A673 (cell line): Measurements from ENCODE around the gene TM4SF18. TPM values are rescaled to one million over a fixed set of nuclear protein-coding genes. Genes with fewer than 3 reads are reported as not detected.

Experiments
- BruUV-seq: library from RNA; stranded (reverse); fragments of 400-500 nt; replicated peaks from 2 replicates; lab custom pipeline; 2021; lab: Mats Ljungman, UMichigan
- CTCF ChIA-PET: fragments of 300-600 bp; sonication (Branson Sonifier 250); formaldehyde crosslinking; loops from one replicate; lab custom pipeline; 2022; ENCODE audit warnings: antibody characterized with exemption; lab: Charles Lee
- POLR2A ChIA-PET: fragments of 300-600 bp; sonication (Branson Sonifier 250); formaldehyde crosslinking; loops from one replicate; lab custom pipeline; 2022; ENCODE audit warnings: antibody characterized with exemption; ENCODE audit not compliant: low non-redundant PET; lab: Charles Lee
- DNase-seq: peaks from one replicate; pipeline ENCODE4 v3.0.0-alpha.2; 2015; ENCODE audit warnings: low spot score
- H3K27ac ChIP-seq: fragments of 200-600 bp; sonication (generic); 2 replicates; pipeline ENCODE4 v1.5.1; 2016; ENCODE audit warnings: mixed run types, low read depth, mild to moderate bottlenecking, mixed read lengths, antibody characterized with exemption, low read length; ENCODE audit not compliant: poor library complexity, severe bottlenecking
- H3K27me3 ChIP-seq: fragments of 200-600 bp; sonication (generic); replicated peaks from 2 replicates; pipeline ENCODE4 v1.6.1; 2017; ENCODE audit warnings: mixed run types, low read depth, mild to moderate bottlenecking, mixed read lengths, antibody characterized with exemption, low read length; ENCODE audit not compliant: insufficient read depth, poor library complexity
- H3K36me3 ChIP-seq: fragments of 200-600 bp; sonication (generic); 2 replicates; pipeline ENCODE4 v1.6.1; 2016; ENCODE audit warnings: mixed run types, mild to moderate bottlenecking, mixed read lengths, antibody characterized with exemption, low read length; ENCODE audit not compliant: insufficient read depth, poor library complexity, severe bottlenecking
- H3K4me1 ChIP-seq: fragments of 200-600 bp; sonication (generic); 2 replicates; pipeline ENCODE4 v1.6.1; 2017; ENCODE audit warnings: mixed run types, mild to moderate bottlenecking, mixed read lengths, antibody characterized with exemption, low read length; ENCODE audit not compliant: insufficient read depth, poor library complexity, severe bottlenecking
- H3K4me3 ChIP-seq: fragments of 200-600 bp; sonication (generic); 2 replicates; pipeline ENCODE4 v1.5.1; 2016; ENCODE audit warnings: low read depth, mixed run types, mild to moderate bottlenecking, mixed read lengths, low read length; ENCODE audit not compliant: poor library complexity, severe bottlenecking
- H3K9me3 ChIP-seq: fragments of 200-600 bp; sonication (generic); 2 replicates; pipeline ENCODE4 v1.6.1; 2016; ENCODE audit warnings: mixed run types, low read depth, mild to moderate bottlenecking, mixed read lengths, antibody characterized with exemption, low read length; ENCODE audit not compliant: poor library complexity, severe bottlenecking
- EZH2 ChIP-seq: fragments of 200-600 bp; sonication (generic); IDR thresholded peaks from 2 replicates; pipeline ENCODE4 v1.6.1; 2017; ENCODE audit warnings: borderline replicate concordance, low read depth, mild to moderate bottlenecking, mixed read lengths, antibody characterized with exemption, low read length; ENCODE audit not compliant: poor library complexity, severe bottlenecking
- intact Hi-C: fragments of 100-400 bp; cut with micrococcal nuclease; formaldehyde crosslinking; loops from one replicate; pipeline ENCODE4 v1.10.0; 2022; ENCODE audit not compliant: unreplicated experiment
- total RNA-seq: library from RNA; stranded (reverse); gene quantifications from 2 replicates; pipeline ENCODE4 v1.2.3, GENCODE V29; 2021
- TF ChIP-seq, protein P1 (sequence below): fragments of 300-800, 200-600 bp; sonication (generic); conservative IDR thresholded peaks from 2 replicates; pipeline ENCODE4 v1.5.1; 2017; ENCODE audit warnings: low read depth, mild to moderate bottlenecking, antibody characterized with exemption, low read length, moderate library complexity, mixed read lengths

The TM4SF18 gene
- total RNA-seq, 1 experiment from 2014 or later = 1.5 TPM

DNA sequence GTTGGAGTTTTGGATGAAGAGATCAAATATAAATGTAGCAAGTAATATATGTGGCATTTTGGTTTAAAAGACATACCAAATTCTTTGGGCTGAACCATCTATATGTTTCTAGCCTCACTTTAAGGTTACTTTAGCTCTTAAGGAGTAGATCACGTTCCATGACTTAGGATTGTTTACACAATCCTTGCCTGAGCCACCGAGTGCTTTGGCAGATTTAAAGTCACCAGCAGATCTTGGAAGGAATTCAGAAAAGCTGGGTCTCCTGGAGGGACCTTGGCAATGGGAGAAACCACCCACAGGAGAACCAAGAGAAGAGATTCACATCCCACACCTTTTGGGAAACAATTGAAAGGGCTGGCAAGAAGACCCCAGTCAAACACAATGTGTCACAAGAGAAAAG lies 54.5 kb downstream of the TM4SF18 start:
- Histone ChIP-seq H3K4me3 (no peak overlapping the region), H3K36me3 (no peaks in the 10 kb centered on the region), H3K9me3 (no peaks in the 10 kb centered on the region), H3K27ac (no peak overlapping the region), H3K27me3 (no peaks in the 10 kb centered on the region), H3K4me1 (no peaks in the 10 kb centered on the region)
- TF ChIP-seq, protein P1, sequence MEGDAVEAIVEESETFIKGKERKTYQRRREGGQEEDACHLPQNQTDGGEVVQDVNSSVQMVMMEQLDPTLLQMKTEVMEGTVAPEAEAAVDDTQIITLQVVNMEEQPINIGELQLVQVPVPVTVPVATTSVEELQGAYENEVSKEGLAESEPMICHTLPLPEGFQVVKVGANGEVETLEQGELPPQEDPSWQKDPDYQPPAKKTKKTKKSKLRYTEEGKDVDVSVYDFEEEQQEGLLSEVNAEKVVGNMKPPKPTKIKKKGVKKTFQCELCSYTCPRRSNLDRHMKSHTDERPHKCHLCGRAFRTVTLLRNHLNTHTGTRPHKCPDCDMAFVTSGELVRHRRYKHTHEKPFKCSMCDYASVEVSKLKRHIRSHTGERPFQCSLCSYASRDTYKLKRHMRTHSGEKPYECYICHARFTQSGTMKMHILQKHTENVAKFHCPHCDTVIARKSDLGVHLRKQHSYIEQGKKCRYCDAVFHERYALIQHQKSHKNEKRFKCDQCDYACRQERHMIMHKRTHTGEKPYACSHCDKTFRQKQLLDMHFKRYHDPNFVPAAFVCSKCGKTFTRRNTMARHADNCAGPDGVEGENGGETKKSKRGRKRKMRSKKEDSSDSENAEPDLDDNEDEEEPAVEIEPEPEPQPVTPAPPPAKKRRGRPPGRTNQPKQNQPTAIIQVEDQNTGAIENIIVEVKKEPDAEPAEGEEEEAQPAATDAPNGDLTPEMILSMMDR = no peak
- TF ChIP-seq EZH2 = no peak
- ChIA-PET CTCF (no interaction called here), POLR2A (no interaction called here)
- intact Hi-C loops = loop anchor here (10.0 kb wide), 1 partner anchor 206 kb away; no protein-coding TSS in a partner anchor
- BruUV-seq = no TSS peak
- no peak for DNase-seq

DNA sequence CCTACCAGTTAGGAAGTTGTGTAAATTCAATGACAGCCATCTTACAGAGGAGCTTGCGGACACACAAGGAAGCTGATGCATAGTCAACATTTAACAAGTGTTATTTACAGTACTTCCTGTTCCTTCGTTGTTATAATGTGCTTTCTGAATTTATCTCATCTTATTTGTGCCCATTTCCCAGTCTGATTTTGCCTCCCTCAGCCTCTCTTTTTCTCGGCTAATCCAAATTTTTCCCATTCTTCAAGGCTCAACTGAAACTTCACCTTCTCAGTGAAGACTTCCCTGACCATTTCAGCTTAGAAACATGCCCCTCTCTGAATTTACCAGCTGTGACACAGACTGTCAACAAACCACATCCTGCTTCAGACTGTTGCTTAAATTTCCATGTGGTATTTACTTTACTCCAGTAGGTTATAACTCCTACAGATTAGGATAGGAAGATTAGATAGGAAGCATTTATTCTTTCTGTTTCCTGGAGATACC lies 56.1 kb downstream of the TM4SF18 start:
- no peaks in the 10 kb centered on the region for H3K36me3 ChIP-seq
- H3K9me3 ChIP-seq = no peaks in the 10 kb centered on the region
- POLR2A ChIA-PET = no interaction called here
- H3K4me3 ChIP-seq = no peak overlapping the region
- CTCF ChIA-PET = no interaction called here
- no TSS peak for BruUV-seq
- H3K4me1 ChIP-seq = no peaks in the 10 kb centered on the region
- no peaks in the 10 kb centered on the region for H3K27me3 ChIP-seq
- DNase-seq = no peak
- no peak overlapping the region for H3K27ac ChIP-seq
- intact Hi-C loops = loop anchor here (10.0 kb wide), 1 partner anchor 207 kb away; no protein-coding TSS in a partner anchor
- no peak for TF ChIP-seq EZH2
- TF ChIP-seq, protein P1 = no peak

DNA sequence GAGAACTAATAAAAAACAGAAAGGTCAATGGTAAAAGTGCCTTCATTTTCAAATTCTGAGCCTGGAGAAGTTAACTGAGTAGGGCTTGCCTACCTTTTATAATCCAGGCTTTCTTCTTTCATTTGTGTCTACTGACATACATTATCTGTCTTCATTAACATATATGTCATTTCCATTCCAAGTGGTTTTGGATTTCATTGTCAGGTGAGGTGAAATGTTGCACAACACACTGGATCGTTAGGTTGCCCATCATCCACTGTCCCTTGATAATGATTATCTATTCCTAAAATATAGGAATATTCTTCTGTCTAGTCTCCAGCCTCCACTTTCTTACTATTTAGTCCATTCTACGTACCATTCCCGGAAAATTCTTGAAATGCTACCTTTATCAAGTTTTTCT lies 56.8 kb downstream of the TM4SF18 start:
- H3K9me3 ChIP-seq = no peaks in the 10 kb centered on the region
- CTCF ChIA-PET = no interaction called here
- H3K27me3 ChIP-seq = no peaks in the 10 kb centered on the region
- POLR2A ChIA-PET = no interaction called here
- BruUV-seq = no TSS peak
- DNase-seq = no peak
- no peaks in the 10 kb centered on the region for H3K4me1 ChIP-seq
- intact Hi-C loops = loop anchor here (10.0 kb wide), 1 partner anchor 208 kb away; no protein-coding TSS in a partner anchor
- TF ChIP-seq EZH2 = no peak
- TF ChIP-seq, protein P1 = no peak
- no peak overlapping the region for H3K27ac ChIP-seq
- H3K4me3 ChIP-seq = no peak overlapping the region
- no peaks in the 10 kb centered on the region for H3K36me3 ChIP-seq
